Gastrocnemius medialis (tissue), 4 donors: ENCODE data around the gene TCF4. TPM values are rescaled to one million over a fixed set of nuclear protein-coding genes. Genes with fewer than 3 reads are reported as not detected.

Experiments
- ATAC-seq, 2 donors: fragments of 150-250 bp; one replicate each; pipeline ENCODE4 v1.9.1; 2016
- DNase-seq, 2 donors: peaks; one replicate each; pipeline ENCODE4 v3.0.0-alpha.2; 2019
- H3K27ac ChIP-seq, 4 donors: fragments of 200-600 bp; sonication (generic); 1 replicate in 1 of 4; 2 replicates in 3 of 4; pipeline ENCODE4 v1.5.1; 2016 to 2018; ENCODE audit warnings: mild to moderate bottlenecking in 2 of 4, moderate library complexity in 1 of 4
- H3K27me3 ChIP-seq, 3 donors: fragments of 200-600 bp; sonication (generic) in 2 of 3; 1 replicate in 1 of 3; 2 replicates in 2 of 3; pipeline versions ENCODE4 v1.5.1 to v1.6.0; 2016 to 2019; ENCODE audit warnings: mild to moderate bottlenecking in 1 of 3, moderate library complexity in 1 of 3
- H3K36me3 ChIP-seq, 2 donors: fragments of 200-600 bp; sonication (generic) in 1 of 2; one replicate each; pipeline ENCODE4 v1.5.1; 2017 to 2018
- H3K4me1 ChIP-seq, 2 donors: fragments of 200-600 bp; sonication (generic) in 1 of 2; one replicate each; pipeline ENCODE4 v1.5.1; 2016 to 2017; ENCODE audit warnings: mild to moderate bottlenecking in 2 of 2
- H3K4me3 ChIP-seq, 4 donors: fragments of 200-600 bp; sonication (generic) in 3 of 4; 1 replicate in 1 of 4; 2 replicates in 3 of 4; pipeline ENCODE4 v1.5.1; 2016 to 2019; ENCODE audit warnings: mild to moderate bottlenecking in 2 of 4
- H3K9me3 ChIP-seq, 3 donors: fragments of 200-600 bp; sonication (generic) in 2 of 3; 1 replicate in 1 of 3; 2 replicates in 2 of 3; pipeline ENCODE4 v1.5.1; 2016 to 2019
- POLR2A ChIP-seq, 2 donors: fragments of 450-650 bp; IDR thresholded peaks; one replicate each; pipeline ENCODE4 v1.6.1; 2017; ENCODE audit warnings: antibody characterized with exemption in 2 of 2, mild to moderate bottlenecking in 2 of 2, moderate library complexity in 2 of 2
- in situ Hi-C, 4 donors: fragments of 200-750 bp; cut with MboI; loops; one replicate each; pipeline versions ENCODE4 v1.15.0 to v1.8.0; 2017; ENCODE audit warnings: low sequenced_read_pairs in 4 of 4
- intact Hi-C: fragments of 100-400 bp; cut with DNase I; formaldehyde crosslinking; loops from one replicate; pipeline ENCODE4 v1.15.1; 2023; ENCODE audit warnings: low total_unique reads
- total RNA-seq, 4 donors: library from RNA; depleted of rRNA; stranded (reverse); fragments of >200 nt; gene quantifications; one replicate each; pipeline versions ENCODE4 v1.1.0 to v1.2.3, GENCODE V29; 2016
- TF ChIP-seq, protein P1 (sequence below), 5 experiments: fragments of 450-650 bp in 3 of 5; fragments of 200-600 bp in 2 of 5; sonication (generic) in 2 of 5; IDR thresholded peaks in 4 of 5; conservative IDR thresholded peaks in 1 of 5; 1 replicate in 4 of 5; 2 replicates in 1 of 5; pipeline ENCODE4 v1.5.1; 2016 to 2019; ENCODE audit warnings: antibody characterized with exemption in 5 of 5, mild to moderate bottlenecking in 3 of 5, moderate library complexity in 3 of 5

The TCF4 gene
- total RNA-seq, 4 donors from 2014 or later: 40.3 to 60.6 (median 53.6) TPM

DNA sequence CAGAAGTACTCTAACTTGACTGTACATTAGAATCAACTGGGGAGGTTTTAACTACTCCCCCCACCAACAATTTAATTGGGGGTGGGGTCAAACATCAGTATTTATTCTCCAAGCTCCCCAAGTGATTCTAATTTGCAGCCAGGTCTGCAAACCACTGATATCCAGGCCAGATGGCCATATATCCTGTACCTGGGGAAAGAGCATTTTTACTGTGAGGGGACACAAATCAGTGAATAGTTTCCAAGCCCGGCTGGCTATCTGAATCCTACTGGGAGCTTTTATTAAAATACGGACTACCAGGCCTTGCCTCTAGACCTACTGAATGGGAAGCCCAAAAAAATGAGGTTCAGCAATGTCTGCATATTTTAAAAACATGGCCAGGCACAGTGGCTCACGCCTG, 88.5 kb downstream of the TCF4 start:
- intact Hi-C loops: no loop called here
- peak overlapping the region in 3 of 4 donors; percentile 50 to 60 (median 54) for H3K27ac ChIP-seq
- peaks cover 20 to 35% of the 10 kb centered on the region in 2 donors for H3K4me1 ChIP-seq
- no peak for DNase-seq
- no peaks in the 10 kb centered on the region for H3K27me3 ChIP-seq
- ATAC-seq: no peak
- H3K36me3 ChIP-seq: no peaks in the 10 kb centered on the region
- in situ Hi-C loops: no loop called here
- no peaks in the 10 kb centered on the region for H3K9me3 ChIP-seq
- TF ChIP-seq, protein P1, sequence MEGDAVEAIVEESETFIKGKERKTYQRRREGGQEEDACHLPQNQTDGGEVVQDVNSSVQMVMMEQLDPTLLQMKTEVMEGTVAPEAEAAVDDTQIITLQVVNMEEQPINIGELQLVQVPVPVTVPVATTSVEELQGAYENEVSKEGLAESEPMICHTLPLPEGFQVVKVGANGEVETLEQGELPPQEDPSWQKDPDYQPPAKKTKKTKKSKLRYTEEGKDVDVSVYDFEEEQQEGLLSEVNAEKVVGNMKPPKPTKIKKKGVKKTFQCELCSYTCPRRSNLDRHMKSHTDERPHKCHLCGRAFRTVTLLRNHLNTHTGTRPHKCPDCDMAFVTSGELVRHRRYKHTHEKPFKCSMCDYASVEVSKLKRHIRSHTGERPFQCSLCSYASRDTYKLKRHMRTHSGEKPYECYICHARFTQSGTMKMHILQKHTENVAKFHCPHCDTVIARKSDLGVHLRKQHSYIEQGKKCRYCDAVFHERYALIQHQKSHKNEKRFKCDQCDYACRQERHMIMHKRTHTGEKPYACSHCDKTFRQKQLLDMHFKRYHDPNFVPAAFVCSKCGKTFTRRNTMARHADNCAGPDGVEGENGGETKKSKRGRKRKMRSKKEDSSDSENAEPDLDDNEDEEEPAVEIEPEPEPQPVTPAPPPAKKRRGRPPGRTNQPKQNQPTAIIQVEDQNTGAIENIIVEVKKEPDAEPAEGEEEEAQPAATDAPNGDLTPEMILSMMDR (IDR thresholded peaks at IDR 0.05 in 4 of 5, conservative IDR thresholded peaks at IDR 0.05 in 1 of 5): no peak
- no peak for TF ChIP-seq POLR2A (IDR thresholded peaks at IDR 0.05)
- no peak overlapping the region for H3K4me3 ChIP-seq

DNA sequence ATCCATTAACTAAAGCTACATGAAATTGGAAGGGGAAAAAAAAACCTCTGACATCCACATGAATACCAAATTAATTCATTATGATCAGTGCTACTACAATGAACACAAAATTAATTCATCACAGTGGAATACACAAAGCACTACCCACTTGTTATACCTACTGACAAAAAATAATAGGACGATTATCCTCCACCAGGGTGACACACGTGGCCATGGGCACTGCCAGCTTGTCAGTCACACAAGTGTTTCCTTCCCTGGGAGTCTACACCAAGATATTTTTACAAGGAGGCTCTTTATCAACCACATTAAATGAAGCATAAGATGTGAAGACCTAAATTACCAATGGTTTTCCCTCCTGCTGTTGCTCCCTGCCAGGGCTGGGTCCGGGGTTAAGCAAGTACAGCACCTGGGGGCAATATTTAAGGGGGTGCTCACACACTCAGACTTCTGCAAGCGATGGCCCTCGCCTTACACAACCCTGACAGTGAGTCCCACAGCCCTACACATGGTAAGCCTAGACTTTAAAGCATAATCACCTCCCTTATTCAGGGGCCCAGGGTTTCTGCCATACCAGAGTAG, 90.1 kb downstream of the TCF4 start:
- DNase-seq (no peak), ATAC-seq (no peak)
- no peaks in the 10 kb centered on the region for H3K27me3 ChIP-seq
- no peaks in the 10 kb centered on the region for H3K9me3 ChIP-seq
- intact Hi-C loops (no loop called here), in situ Hi-C loops (no loop called here)
- H3K4me1 ChIP-seq: peaks cover 24 to 35% of the 10 kb centered on the region in 2 donors
- no peaks in the 10 kb centered on the region for H3K36me3 ChIP-seq
- peak overlapping the region in 1 of 4 donors; percentile 16 for H3K27ac ChIP-seq
- no peak overlapping the region for H3K4me3 ChIP-seq
- TF ChIP-seq, protein P1 (IDR thresholded peaks at IDR 0.05 in 4 of 5, conservative IDR thresholded peaks at IDR 0.05 in 1 of 5): no peak
- TF ChIP-seq POLR2A (IDR thresholded peaks at IDR 0.05): no peak

DNA sequence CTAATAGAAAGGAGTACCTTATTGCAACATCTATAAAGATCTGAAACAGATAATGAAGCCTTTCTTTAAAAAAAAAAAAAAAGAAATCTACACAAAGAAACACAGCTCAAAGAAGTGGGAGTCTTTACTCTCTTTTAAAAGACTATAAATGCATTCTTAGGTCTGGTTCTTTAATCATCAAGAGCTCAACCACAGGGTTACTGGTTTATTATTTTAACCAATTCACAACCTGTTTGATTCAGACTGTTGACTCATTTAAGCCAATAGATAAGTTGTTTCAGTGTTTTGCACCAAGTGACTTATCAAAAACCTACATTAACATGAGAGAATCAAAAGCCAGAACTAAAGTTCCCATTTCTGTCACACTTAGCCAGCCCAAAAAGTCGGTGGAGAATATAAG, 93.1 kb downstream of the TCF4 start:
- Histone ChIP-seq H3K36me3 (no peaks in the 10 kb centered on the region), H3K4me1 (peaks cover 33 to 40% of the 10 kb centered on the region in 2 donors), H3K27me3 (no peaks in the 10 kb centered on the region), H3K4me3 (no peak overlapping the region), H3K9me3 (no peaks in the 10 kb centered on the region), H3K27ac (no peak overlapping the region)
- intact Hi-C loops (no loop called here), in situ Hi-C loops (no loop called here)
- TF ChIP-seq POLR2A (IDR thresholded peaks at IDR 0.05): no peak
- TF ChIP-seq, protein P1 (IDR thresholded peaks at IDR 0.05 in 4 of 5, conservative IDR thresholded peaks at IDR 0.05 in 1 of 5): no peak
- DNase-seq (no peak), ATAC-seq (no peak)

DNA sequence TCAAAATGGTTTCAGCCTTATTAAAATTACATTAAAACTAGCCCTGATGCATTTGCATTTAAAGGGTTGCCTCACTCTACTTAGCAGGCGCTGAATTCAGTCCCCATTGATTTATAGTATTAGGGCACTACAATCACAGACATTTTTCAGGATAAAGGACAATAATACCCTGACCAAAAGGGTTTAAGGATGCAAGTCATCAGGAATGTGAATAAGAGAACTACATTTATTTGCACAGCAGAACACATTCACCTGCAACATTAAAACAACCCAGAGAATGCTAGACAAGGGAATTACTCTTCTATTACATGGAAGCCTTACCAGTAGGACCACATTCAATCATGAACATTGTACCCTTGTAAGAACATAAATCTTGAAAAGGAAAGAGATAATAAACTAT, 93.6 kb downstream of the TCF4 start:
- in situ Hi-C loops: no loop called here
- DNase-seq: no peak
- intact Hi-C loops: no loop called here
- H3K27ac ChIP-seq: no peak overlapping the region
- H3K36me3 ChIP-seq: no peaks in the 10 kb centered on the region
- no peak overlapping the region for H3K4me3 ChIP-seq
- ATAC-seq: no peak
- peaks cover 38 to 41% of the 10 kb centered on the region in 2 donors for H3K4me1 ChIP-seq
- no peaks in the 10 kb centered on the region for H3K9me3 ChIP-seq
- H3K27me3 ChIP-seq: no peaks in the 10 kb centered on the region
- TF ChIP-seq, protein P1 (IDR thresholded peaks at IDR 0.05 in 4 of 5, conservative IDR thresholded peaks at IDR 0.05 in 1 of 5): no peak
- TF ChIP-seq POLR2A (IDR thresholded peaks at IDR 0.05): no peak

DNA sequence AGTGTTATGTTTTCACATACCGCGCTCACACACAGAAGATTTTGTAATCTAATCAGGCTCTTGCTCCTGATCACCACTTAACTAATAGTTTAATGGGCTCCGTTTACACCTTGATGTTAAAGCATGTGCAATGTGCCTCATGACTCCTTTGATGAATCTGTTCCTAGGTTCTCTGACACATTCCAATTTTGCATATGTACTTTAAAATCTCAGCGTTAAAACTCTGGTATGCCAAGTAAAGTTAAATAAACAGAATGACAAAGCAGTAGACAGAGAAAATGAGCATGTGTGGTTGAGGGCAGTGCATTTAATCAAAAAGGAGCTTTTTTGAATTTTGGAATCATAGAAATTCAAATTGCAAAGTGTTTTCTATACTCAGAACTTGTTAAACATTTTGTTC, 96.4 kb downstream of the TCF4 start:
- no peaks in the 10 kb centered on the region for H3K9me3 ChIP-seq
- peaks cover 41 to 62% of the 10 kb centered on the region in 2 donors for H3K4me1 ChIP-seq
- intact Hi-C loops (no loop called here), in situ Hi-C loops (no loop called here)
- H3K27ac ChIP-seq: peak overlapping the region in 2 of 4 donors; percentile 19 to 20
- TF ChIP-seq, protein P1 (IDR thresholded peaks at IDR 0.05 in 4 of 5, conservative IDR thresholded peaks at IDR 0.05 in 1 of 5): no peak
- TF ChIP-seq POLR2A (IDR thresholded peaks at IDR 0.05): no peak
- H3K27me3 ChIP-seq: no peaks in the 10 kb centered on the region
- ATAC-seq (no peak), DNase-seq (no peak)
- no peak overlapping the region for H3K4me3 ChIP-seq
- no peaks in the 10 kb centered on the region for H3K36me3 ChIP-seq
